Astrocyte (in vitro differentiated cells and primary cell): Measurements from ENCODE around the gene AIP.

Experiments used
- EZH2 ChIP-seq: IDR thresholded peaks from 2 replicates; pipeline ENCODE4 v1.6.1; 2012; ENCODE audit warnings: mild to moderate bottlenecking, low read length, inconsistent platforms; ENCODE audit not compliant: insufficient read depth
- TF ChIP-seq, protein P1 (sequence below): IDR thresholded peaks from 2 replicates; pipeline ENCODE4 v1.5.1; 2011; ENCODE audit warnings: low read depth, mild to moderate bottlenecking, inconsistent platforms, low read length, moderate library complexity; ENCODE audit not compliant: insufficient read depth

DNA sequence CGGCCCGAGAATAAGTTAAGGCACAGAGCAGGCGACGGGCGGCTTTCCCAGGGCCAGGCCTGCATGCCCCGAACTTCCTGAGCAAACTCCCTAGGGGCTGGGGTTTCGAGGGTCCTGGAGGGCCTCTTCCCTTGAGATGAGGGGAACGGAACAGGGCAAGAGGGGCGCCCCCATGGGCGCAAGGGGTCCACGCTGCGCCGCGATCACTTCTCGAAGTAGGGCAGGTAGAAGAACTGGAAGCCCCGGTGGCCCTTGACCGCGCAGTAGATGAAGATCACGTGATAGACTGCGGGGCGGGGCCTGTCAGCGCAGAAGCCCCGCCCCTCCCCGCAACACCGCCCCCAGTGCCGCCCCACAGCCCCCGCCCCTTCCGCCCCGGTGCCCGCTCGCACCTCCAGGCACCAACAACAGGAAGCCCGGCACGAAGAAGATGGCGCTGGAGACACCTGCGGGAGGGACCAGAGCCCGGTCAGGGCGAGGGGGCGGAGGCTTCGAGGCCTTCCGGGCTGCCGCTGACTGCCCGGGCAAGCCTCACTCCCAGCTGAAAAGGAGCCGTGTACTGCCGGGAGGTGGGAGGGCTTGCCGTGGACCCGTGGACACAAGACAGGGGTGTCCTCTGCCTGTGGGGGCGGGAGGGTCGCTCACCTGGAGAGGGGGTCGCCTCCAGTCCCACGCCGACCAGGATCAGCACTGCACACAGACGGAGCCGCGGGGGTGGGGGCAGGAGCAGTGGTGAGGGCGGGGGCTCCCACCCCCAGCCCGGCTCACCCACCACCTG, 18.2 kb upstream of the AIP start:
- TF ChIP-seq EZH2 = no peak
- TF ChIP-seq, protein P1, sequence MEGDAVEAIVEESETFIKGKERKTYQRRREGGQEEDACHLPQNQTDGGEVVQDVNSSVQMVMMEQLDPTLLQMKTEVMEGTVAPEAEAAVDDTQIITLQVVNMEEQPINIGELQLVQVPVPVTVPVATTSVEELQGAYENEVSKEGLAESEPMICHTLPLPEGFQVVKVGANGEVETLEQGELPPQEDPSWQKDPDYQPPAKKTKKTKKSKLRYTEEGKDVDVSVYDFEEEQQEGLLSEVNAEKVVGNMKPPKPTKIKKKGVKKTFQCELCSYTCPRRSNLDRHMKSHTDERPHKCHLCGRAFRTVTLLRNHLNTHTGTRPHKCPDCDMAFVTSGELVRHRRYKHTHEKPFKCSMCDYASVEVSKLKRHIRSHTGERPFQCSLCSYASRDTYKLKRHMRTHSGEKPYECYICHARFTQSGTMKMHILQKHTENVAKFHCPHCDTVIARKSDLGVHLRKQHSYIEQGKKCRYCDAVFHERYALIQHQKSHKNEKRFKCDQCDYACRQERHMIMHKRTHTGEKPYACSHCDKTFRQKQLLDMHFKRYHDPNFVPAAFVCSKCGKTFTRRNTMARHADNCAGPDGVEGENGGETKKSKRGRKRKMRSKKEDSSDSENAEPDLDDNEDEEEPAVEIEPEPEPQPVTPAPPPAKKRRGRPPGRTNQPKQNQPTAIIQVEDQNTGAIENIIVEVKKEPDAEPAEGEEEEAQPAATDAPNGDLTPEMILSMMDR = no peak
